Smooth muscle cell (in vitro differentiated cells): ENCODE results near the gene CD207. TPM values are rescaled to one million over a fixed set of nuclear protein-coding genes. Genes with fewer than 3 reads are reported as not detected.

Experiments
- DNase-seq: peaks from one replicate; lab custom pipeline; 2025; ENCODE audit not compliant: unreplicated experiment; lab: John Stamatoyannopoulos, UW
- H2AFZ ChIP-seq: fragments of 200-600 bp; sonication (generic); 2 replicates; pipeline ENCODE4 v1.6.0; 2016; ENCODE audit warnings: antibody characterized with exemption, low read depth, mild to moderate bottlenecking
- H3F3A ChIP-seq: fragments of 200-600 bp; sonication (generic); 2 replicates; pipeline ENCODE4 v1.6.0; 2017; ENCODE audit warnings: antibody characterized with exemption, low read depth
- H3K27ac ChIP-seq: fragments of 200-600 bp; sonication (generic); 2 replicates; pipeline ENCODE4 v1.5.1; 2016; ENCODE audit warnings: low read depth, mild to moderate bottlenecking
- H3K27me3 ChIP-seq: fragments of 200-600 bp; sonication (generic); 2 replicates; pipeline ENCODE4 v1.6.1; 2016; ENCODE audit warnings: low read depth, mild to moderate bottlenecking
- H3K36me3 ChIP-seq: fragments of 200-600 bp; sonication (generic); 2 replicates; pipeline ENCODE4 v1.5.1; 2016; ENCODE audit warnings: low read depth
- H3K4me1 ChIP-seq: fragments of 200-600 bp; sonication (generic); 2 replicates; pipeline ENCODE4 v1.5.1; 2016; ENCODE audit warnings: low read depth
- H3K4me2 ChIP-seq: fragments of 200-600 bp; sonication (generic); 2 replicates; pipeline ENCODE4 v1.6.0; 2016; ENCODE audit warnings: mild to moderate bottlenecking
- H3K4me3 ChIP-seq: fragments of 200-600 bp; sonication (generic); 2 replicates; pipeline ENCODE4 v1.5.1; 2016; ENCODE audit warnings: mild to moderate bottlenecking
- H3K79me2 ChIP-seq: fragments of 200-600 bp; sonication (generic); 2 replicates; pipeline ENCODE4 v1.6.0; 2016; ENCODE audit warnings: low read depth, mild to moderate bottlenecking
- H3K9ac ChIP-seq: fragments of 200-600 bp; sonication (generic); 2 replicates; pipeline ENCODE4 v1.6.0; 2016; ENCODE audit warnings: low read depth
- H3K9me3 ChIP-seq: fragments of 200-600 bp; sonication (generic); replicated peaks from 2 replicates; pipeline ENCODE4 v1.5.1; 2016; ENCODE audit warnings: low read depth
- H4K20me1 ChIP-seq: fragments of 200-600 bp; sonication (generic); 2 replicates; pipeline ENCODE4 v1.6.0; 2016; ENCODE audit warnings: low read depth
- WGBS: methylation state at CpG from one replicate; pipeline ENCODE4 v1.1.7; 2016; ENCODE audit warnings: low lambda C conversion rate; 5-methylcytosine and 5-hydroxymethylcytosine counted together
- polyA plus RNA-seq: library from polyadenylated mRNA; unstranded; fragments of >200 nt; fragmentation: Nextera tagmentation; extraction: Ambion mirVana; gene quantifications from 2 replicates; pipeline ENCODE4 v1.2.1, GENCODE V29; 2016
- total RNA-seq: library from RNA; depleted of rRNA; stranded (reverse); fragments of >200 nt; gene quantifications from 2 replicates; pipeline ENCODE4 v1.2.3, GENCODE V29; 2014
- TF ChIP-seq, protein P1 (sequence below): fragments of 200-600 bp; sonication (generic); IDR thresholded peaks from 2 replicates; pipeline ENCODE4 v1.5.1; 2017; ENCODE audit warnings: borderline replicate concordance, mild to moderate bottlenecking, antibody characterized with exemption; ENCODE audit not compliant: insufficient read depth, poor library complexity, severe bottlenecking

The CD207 gene
- total and polyA plus RNA-seq, 2 experiments from 2014 or later, result not detected

DNA sequence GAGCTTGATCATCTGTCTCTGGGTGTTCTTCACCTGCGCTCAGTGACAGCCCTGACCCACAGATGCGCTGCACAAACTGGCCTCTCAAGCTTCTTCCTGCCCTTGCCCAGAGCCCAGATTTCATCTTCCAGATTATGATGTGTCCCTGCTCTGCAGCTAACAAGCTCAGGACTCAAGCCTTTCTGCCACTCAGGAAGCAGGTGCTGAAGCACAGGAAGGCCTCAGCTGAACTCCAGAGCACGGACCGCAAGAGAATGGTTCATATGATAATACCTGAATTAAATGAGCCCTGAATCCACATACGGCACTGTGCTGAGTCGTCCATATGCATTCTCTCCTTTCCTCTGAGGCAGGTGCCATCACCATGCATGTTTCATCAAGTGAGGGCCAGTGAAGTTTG lies 3.8 kb downstream of the CD207 start:
- WGBS, result 88% methylated on average over 6 of the region's 6 CpGs

DNA sequence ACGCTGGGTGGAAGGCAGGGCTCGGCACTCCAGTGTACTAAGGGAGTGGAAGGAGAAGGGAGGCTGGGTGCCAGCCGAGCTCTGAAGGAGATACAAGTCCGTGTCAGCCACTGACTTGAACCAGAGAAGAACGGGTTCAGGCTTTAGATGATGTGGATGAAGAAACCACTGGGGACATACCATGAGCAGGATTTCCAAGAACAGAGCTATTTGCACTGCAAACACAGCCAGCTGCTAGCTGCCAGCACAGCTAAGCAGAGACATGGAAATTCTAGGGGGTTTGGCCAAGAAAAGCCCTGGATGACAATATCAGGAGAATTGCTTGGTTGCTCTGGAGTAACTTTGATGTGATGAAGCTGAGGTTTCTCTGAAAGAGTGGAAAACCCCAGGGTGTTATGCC lies 5.2 kb downstream of the CD207 start:
- TF ChIP-seq, protein P1, sequence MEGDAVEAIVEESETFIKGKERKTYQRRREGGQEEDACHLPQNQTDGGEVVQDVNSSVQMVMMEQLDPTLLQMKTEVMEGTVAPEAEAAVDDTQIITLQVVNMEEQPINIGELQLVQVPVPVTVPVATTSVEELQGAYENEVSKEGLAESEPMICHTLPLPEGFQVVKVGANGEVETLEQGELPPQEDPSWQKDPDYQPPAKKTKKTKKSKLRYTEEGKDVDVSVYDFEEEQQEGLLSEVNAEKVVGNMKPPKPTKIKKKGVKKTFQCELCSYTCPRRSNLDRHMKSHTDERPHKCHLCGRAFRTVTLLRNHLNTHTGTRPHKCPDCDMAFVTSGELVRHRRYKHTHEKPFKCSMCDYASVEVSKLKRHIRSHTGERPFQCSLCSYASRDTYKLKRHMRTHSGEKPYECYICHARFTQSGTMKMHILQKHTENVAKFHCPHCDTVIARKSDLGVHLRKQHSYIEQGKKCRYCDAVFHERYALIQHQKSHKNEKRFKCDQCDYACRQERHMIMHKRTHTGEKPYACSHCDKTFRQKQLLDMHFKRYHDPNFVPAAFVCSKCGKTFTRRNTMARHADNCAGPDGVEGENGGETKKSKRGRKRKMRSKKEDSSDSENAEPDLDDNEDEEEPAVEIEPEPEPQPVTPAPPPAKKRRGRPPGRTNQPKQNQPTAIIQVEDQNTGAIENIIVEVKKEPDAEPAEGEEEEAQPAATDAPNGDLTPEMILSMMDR, result no peak
- no peak overlapping the region for H3K4me2 ChIP-seq
- no peaks in the 10 kb centered on the region for H4K20me1 ChIP-seq
- H3K4me3 ChIP-seq, result no peak overlapping the region
- WGBS, result 76% methylated on average over 5 of the region's 5 CpGs
- peaks cover 12% of the 10 kb centered on the region for H3K27me3 ChIP-seq
- H3K9ac ChIP-seq, result no peak overlapping the region
- H3K79me2 ChIP-seq, result no peaks in the 10 kb centered on the region
- H3K4me1 ChIP-seq, result no peaks in the 10 kb centered on the region
- no peaks in the 10 kb centered on the region for H3F3A ChIP-seq
- H3K27ac ChIP-seq, result no peak overlapping the region
- no peaks in the 10 kb centered on the region for H3K36me3 ChIP-seq
- no peaks in the 10 kb centered on the region for H3K9me3 ChIP-seq
- no peak for DNase-seq
- no peak overlapping the region for H2AFZ ChIP-seq

More for the DNA sequence above, 3.8 kb downstream of the CD207 start:
- no peaks in the 10 kb centered on the region for H3K9me3 ChIP-seq
- DNase-seq, result no peak
- no peak overlapping the region for H3K4me3 ChIP-seq
- H3K4me2 ChIP-seq, result no peak overlapping the region
- no peaks in the 10 kb centered on the region for H3K4me1 ChIP-seq
- H3K27me3 ChIP-seq, result peaks cover 9% of the 10 kb centered on the region
- no peaks in the 10 kb centered on the region for H3F3A ChIP-seq
- H3K27ac ChIP-seq, result no peak overlapping the region
- no peak overlapping the region for H3K9ac ChIP-seq
- no peaks in the 10 kb centered on the region for H3K79me2 ChIP-seq
- no peak overlapping the region for H2AFZ ChIP-seq
- H3K36me3 ChIP-seq, result no peaks in the 10 kb centered on the region
- TF ChIP-seq, protein P1, result no peak
- no peaks in the 10 kb centered on the region for H4K20me1 ChIP-seq

DNA sequence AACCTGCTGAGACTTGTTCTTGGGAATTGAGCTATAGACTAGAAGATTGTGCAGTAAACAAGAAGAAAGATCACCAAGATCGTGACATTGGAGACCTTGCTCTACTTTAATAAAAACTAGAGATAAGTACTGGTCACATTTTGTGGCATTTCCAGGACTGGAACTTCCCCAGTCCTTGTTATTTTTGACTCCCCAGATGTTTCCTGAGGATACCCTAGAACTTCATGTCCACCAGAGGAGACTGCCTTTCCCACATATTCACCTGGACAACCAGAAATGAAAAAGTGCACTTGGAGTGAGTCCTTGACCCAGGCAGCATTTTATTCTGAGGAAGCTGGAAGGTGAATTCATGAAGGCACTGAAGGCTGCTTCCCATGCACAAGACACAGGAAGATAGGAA lies 5.7 kb downstream of the CD207 start:
- no peak overlapping the region for H2AFZ ChIP-seq

More for the DNA sequence above, 5.7 kb downstream of the CD207 start:
- Histone ChIP-seq H3K4me1 (no peaks in the 10 kb centered on the region), H3K27me3 (peaks cover 12% of the 10 kb centered on the region), H3K9me3 (no peaks in the 10 kb centered on the region), H3K36me3 (no peaks in the 10 kb centered on the region), H3K4me3 (no peak overlapping the region), H3K79me2 (no peaks in the 10 kb centered on the region), H4K20me1 (no peaks in the 10 kb centered on the region), H3F3A (no peaks in the 10 kb centered on the region), H3K27ac (no peak overlapping the region), H3K9ac (no peak overlapping the region), H3K4me2 (no peak overlapping the region)
- WGBS, result 84% methylated on average over 1 of the region's 1 CpG
- TF ChIP-seq, protein P1, result no peak
- DNase-seq, result no peak
